Right cardiac atrium (tissue), 5 donors: ENCODE measurements around the gene RNASEH2A. TPM values are rescaled to one million over a fixed set of nuclear protein-coding genes. Genes with fewer than 3 reads are reported as not detected.
A peak's percentile ranks its signal among the peaks of the same experiment; 100 is the strongest.

ENCODE experiments used
- ATAC-seq, 2 donors: fragments of 200-7000 bp; cut with Tn5 transposase; one replicate each; pipeline versions ENCODE4 v1.8.0 to v1.9.1; 2020; ENCODE audit warnings: moderate library complexity in 2 of 2, mild to moderate bottlenecking in 1 of 2
- DNase-seq, 3 donors: peaks; one replicate each; pipeline ENCODE4 v3.0.0-alpha.2; 2020
- H3K27ac ChIP-seq: one replicate; pipeline ENCODE4 v1.5.1; 2013; ENCODE audit warnings: mild to moderate bottlenecking, low read length, control low read depth, moderate library complexity
- H3K27me3 ChIP-seq: one replicate; pipeline ENCODE4 v1.6.1; 2013; ENCODE audit not compliant: control insufficient read depth, insufficient read depth
- H3K4me1 ChIP-seq: one replicate; pipeline ENCODE4 v1.6.1; 2013; ENCODE audit warnings: low read length; ENCODE audit not compliant: control insufficient read depth, insufficient read depth
- H3K4me3 ChIP-seq: one replicate; pipeline ENCODE4 v1.5.1; 2013; ENCODE audit warnings: low read length, control low read depth
- H3K9me3 ChIP-seq: one replicate; pipeline ENCODE4 v1.6.1; 2013; ENCODE audit warnings: low read length; ENCODE audit not compliant: control insufficient read depth
- WGBS: extraction: QIAGEN DNeasy Blood & Tissue Kit; methylation state at CpG from one replicate; pipeline ENCODE4 v1.1.7; 2013; 5-methylcytosine and 5-hydroxymethylcytosine counted together
- intact Hi-C, 4 donors: fragments of 100-400 bp; cut with DNase I; formaldehyde crosslinking; loops; one replicate each; pipeline versions ENCODE4 v1.11.0 to v1.14.0; 2022 to 2023
- polyA plus RNA-seq: library from polyadenylated mRNA; stranded (reverse); fragments of 200-250 nt; gene quantifications from one replicate; pipeline ENCODE4 v1.2.3, GENCODE V29; 2013
- total RNA-seq, 4 donors: library from RNA; stranded (reverse); fragmentation: NEBNext Ultra II Directional; extraction: Animal tissue kit (Norgen Biotek cat#: 25700); gene quantifications; one replicate each; pipeline ENCODE4 v1.2.1, GENCODE V29; 2021
- donor health status: healthy with polysubstance abuse.
- donor health status: DM: no; HTN: yes; CAD: no.
- donor health status: DM: no; HTN: no; CAD: no.
- donor health status: DM: no; HTN: yes; CAD: no; lungs with severe emphysema.
- donor health status: DM: yes; HTN: yes; CAD: no.

RNASEH2A gene
- total and polyA plus RNA-seq, 5 donors = 2.6 to 4.6 (median 3.5) TPM

DNA sequence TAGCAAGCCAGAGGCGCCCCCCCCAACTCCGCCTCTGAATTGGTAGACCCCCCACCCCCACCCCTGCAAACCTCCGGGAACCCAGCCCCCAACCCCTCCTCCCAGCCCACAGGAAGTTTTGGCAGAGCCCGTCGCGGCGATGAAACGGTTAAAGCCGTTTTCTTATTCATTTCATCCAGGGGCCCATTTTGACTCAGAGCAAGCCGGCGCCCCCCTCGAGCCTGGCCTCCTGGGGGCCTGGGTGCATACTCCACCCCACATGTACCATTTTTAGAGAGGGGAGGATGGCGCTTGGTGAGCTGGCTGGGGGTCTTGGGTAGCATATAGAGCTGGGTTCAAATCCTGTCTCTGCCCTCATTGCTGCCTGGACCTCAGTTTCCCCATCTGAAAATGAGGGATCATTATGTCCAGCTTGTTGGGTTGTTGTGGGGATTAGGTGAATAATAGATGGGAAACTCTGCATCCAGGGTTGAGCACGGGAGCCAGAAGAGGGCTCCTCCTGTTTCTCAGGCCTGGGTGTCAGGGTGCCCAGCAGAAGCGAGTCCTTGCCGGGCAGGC, 23.0 kb upstream of the RNASEH2A start:
- intact Hi-C loops = no loop called here
- peak overlapping the region; percentile 95 for H3K27ac ChIP-seq
- WGBS = 11% methylated on average over 16 of the region's 16 CpGs

GRCh38 chr19:12783849-12784393, 22.5 kb upstream of the RNASEH2A start:
- intact Hi-C loops = no loop called here
- Histone ChIP-seq H3K9me3 (no peaks in the 10 kb centered on the region), H3K4me3 (no peak overlapping the region), H3K27me3 (no peaks in the 10 kb centered on the region), H3K4me1 (peaks cover 5% of the 10 kb centered on the region), H3K27ac (peak overlapping the region; percentile 95)
- ATAC-seq (peak; percentile 10 to 38), DNase-seq (peak; percentile 76 to 88 (median 87))
- 16% methylated on average over 19 of the region's 19 CpGs for WGBS

More for the DNA sequence above, 23.0 kb upstream of the RNASEH2A start:
- Histone ChIP-seq H3K4me1 (peaks cover 3% of the 10 kb centered on the region), H3K4me3 (peak overlapping the region; percentile 38), H3K9me3 (no peaks in the 10 kb centered on the region), H3K27me3 (no peaks in the 10 kb centered on the region)
- ATAC-seq (no peak), DNase-seq (no peak)

DNA sequence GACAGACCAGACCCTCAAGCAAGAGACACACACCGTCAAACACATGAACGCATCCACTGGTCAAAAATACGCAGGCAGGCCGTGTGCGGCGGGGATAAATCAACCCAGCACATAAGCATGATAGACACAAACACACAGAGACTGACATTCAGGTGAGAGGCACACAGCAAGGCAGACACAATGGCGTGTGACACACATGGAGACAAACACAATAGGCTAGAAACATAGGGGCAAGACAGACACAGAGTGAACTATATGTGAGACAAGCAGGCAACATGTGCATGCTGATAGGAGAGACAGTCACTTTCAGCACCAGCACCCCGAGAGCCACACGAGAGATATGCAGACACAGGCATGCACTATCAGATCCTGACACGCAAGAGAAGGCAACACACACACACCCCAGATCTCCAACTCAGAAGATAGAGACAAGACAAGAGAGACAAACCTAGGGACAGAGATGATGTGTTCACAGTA, 22.0 kb upstream of the RNASEH2A start:
- 41% methylated on average over 10 of the region's 10 CpGs for WGBS
- no peak overlapping the region for H3K4me3 ChIP-seq

GRCh38 chr19:12784871-12785430, 21.4 kb upstream of the RNASEH2A start:
- intact Hi-C loops = no loop called here
- Histone ChIP-seq H3K27me3 (no peaks in the 10 kb centered on the region), H3K4me1 (peaks cover 5% of the 10 kb centered on the region), H3K4me3 (no peak overlapping the region), H3K27ac (peak overlapping the region; percentile 77), H3K9me3 (no peaks in the 10 kb centered on the region)
- ATAC-seq (no peak), DNase-seq (peak in 1 of 3 donors; percentile 29)
- WGBS = 53% methylated on average over 5 of the region's 5 CpGs

More for the DNA sequence above, 22.0 kb upstream of the RNASEH2A start:
- H3K4me1 ChIP-seq = peaks cover 5% of the 10 kb centered on the region
- peak overlapping the region; percentile 77 for H3K27ac ChIP-seq
- ATAC-seq (no peak), DNase-seq (peak in 1 of 3 donors; percentile 12)
- H3K9me3 ChIP-seq = no peaks in the 10 kb centered on the region
- H3K27me3 ChIP-seq = no peaks in the 10 kb centered on the region
- intact Hi-C loops = no loop called here

DNA sequence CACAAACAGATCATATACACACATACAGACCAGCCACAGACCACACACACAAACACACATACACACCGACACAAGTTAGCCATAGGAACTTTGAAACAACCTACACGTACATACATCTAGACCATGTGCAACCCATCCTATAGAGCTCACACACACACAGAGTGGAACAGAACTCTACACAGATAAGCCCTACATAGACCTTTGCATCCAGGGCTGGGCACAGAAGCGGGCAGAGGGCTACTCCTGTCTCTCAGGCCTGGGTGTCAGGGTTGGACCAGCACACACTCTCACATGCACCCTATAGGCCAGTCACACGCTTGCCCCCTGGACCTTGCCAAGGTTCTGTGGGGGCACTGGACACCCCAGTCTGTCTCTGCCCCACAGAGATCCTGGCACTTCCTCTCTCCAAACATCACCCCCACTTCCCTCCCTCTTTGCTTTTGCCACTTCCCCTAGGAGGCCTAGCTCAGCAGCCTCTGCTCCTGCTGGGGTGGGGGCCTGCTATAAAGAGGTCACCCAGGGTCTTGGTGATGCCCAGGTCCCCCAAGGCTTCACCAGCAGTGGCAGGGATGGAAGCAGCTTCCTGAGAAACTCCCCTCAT, 20.9 kb upstream of the RNASEH2A start:
- H3K4me3 ChIP-seq = no peak overlapping the region
- H3K4me1 ChIP-seq = peaks cover 5% of the 10 kb centered on the region
- DNase-seq (peak in 1 of 3 donors; percentile 61), ATAC-seq (no peak)
- WGBS = 71% methylated on average over 4 of the region's 4 CpGs
- H3K9me3 ChIP-seq = no peaks in the 10 kb centered on the region
- H3K27ac ChIP-seq = peak overlapping the region; percentile 77
- intact Hi-C loops = no loop called here
- H3K27me3 ChIP-seq = no peaks in the 10 kb centered on the region

DNA sequence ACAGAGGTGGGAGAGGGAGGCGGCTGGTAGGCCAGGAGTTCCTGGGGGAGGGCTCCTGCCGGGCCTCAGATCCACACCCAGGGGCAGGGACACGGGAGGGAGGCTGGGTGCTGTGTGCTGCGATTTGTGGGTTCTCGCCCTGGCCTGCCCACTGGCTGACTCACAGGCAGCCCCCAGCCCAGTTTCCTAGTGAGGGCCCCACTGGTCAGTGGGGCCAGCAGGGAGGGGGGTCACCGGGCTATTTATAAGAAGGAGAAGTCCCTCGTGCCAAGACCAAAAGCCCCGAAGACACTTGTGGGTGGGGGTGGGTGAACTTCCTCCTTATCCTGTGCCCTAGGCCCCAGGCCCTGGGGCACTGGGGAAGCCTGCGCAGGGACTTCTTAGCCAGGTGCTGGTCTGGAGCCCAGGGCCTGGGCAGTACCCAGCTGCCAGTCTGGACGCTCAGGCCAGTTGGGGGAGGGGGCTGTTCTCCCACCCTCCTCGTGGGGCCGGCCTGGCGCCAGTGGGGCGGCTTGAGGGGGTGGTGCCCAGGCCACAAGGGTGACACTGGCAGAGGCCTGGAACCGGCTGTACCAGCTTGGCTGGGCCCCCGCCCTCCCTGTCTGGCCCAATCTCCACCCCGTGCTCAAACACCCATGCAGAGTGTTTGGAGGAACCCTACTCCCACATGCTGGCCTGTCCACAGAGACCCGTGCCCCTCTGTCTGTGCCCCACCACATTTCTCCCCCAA, 20.1 kb upstream of the RNASEH2A start:
- WGBS = 52% methylated on average over 18 of the region's 18 CpGs
- ATAC-seq (peak in 1 of 2 donors; percentile 0), DNase-seq (peak; percentile 66 to 89 (median 88))
- H3K4me3 ChIP-seq = no peak overlapping the region
- H3K27me3 ChIP-seq = no peaks in the 10 kb centered on the region
- H3K9me3 ChIP-seq = no peaks in the 10 kb centered on the region
- H3K4me1 ChIP-seq = peaks cover 5% of the 10 kb centered on the region
- peak overlapping the region; percentile 77 for H3K27ac ChIP-seq
- intact Hi-C loops = no loop called here

- Histone ChIP-seq H3K9me3 (no peaks in the 10 kb centered on the region), H3K27ac (peak overlapping the region; percentile 77), H3K4me1 (peaks cover 5% of the 10 kb centered on the region), H3K27me3 (no peaks in the 10 kb centered on the region), H3K4me3 (no peak overlapping the region)
- 73% methylated on average over 3 of the region's 3 CpGs for WGBS
- ATAC-seq (no peak), DNase-seq (no peak)
- intact Hi-C loops = no loop called here
These were observed 19.4 kb upstream of the RNASEH2A start for GRCh38 chr19:12786952-12787351.

GRCh38 chr19:12787458-12787857, 18.9 kb upstream of the RNASEH2A start:
- Histone ChIP-seq H3K27ac (no peak overlapping the region), H3K4me3 (no peak overlapping the region), H3K4me1 (peaks cover 5% of the 10 kb centered on the region), H3K27me3 (no peaks in the 10 kb centered on the region), H3K9me3 (no peaks in the 10 kb centered on the region)
- ATAC-seq (no peak), DNase-seq (no peak)
- WGBS = 68% methylated on average over 10 of the region's 10 CpGs
- intact Hi-C loops = no loop called here

DNA sequence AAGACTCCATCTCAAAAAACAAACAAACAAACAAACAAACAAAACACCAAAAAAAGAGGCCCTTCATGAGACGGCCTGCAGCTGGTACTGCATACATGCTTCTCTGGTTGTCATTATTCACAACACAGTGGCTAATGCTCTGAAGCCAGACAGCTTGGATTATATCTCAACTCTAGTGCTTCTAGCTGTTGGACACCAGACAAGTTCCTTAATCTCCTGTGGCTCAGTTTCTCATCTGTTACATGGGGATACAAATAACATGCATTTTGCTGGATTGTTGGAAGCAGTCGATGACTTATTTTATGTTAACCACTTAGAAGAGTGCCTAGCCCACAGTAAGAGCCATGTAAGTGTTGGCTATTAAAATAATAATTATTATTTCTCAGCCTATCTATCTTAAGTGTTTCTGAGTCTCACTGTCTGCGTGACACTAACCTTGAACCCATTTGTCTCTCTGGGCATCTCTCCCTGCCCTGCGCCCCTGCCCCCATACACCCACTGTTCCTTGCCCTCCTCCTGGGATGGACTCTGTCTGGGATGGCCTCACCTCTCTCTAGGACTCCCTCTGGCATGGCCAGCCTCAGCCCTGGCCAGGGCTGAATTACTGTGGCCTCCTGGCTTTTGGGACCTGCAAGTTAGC, 18.2 kb upstream of the RNASEH2A start:
- peak overlapping the region; percentile 98 for H3K27ac ChIP-seq
- no peak overlapping the region for H3K4me3 ChIP-seq
- WGBS = 41% methylated on average over 4 of the region's 4 CpGs
- ATAC-seq = no peak
- H3K27me3 ChIP-seq = no peaks in the 10 kb centered on the region
- H3K4me1 ChIP-seq = peaks cover 5% of the 10 kb centered on the region
- intact Hi-C loops = no loop called here
- DNase-seq = no peak
- no peaks in the 10 kb centered on the region for H3K9me3 ChIP-seq

GRCh38 chr19:12788682-12789097, 17.7 kb upstream of the RNASEH2A start:
- ATAC-seq = no peak
- peaks cover 5% of the 10 kb centered on the region for H3K4me1 ChIP-seq
- intact Hi-C loops = no loop called here

More at GRCh38 chr19:12788682-12789097, 17.7 kb upstream of the RNASEH2A start:
- Histone ChIP-seq H3K4me3 (peak overlapping the region; percentile 8), H3K9me3 (no peaks in the 10 kb centered on the region), H3K27me3 (no peaks in the 10 kb centered on the region), H3K27ac (peak overlapping the region; percentile 98)
- peak; percentile 89 to 96 (median 94) for DNase-seq
- whole genome bisulfite sequencing = 2% methylated on average over 12 of the region's 12 CpGs
